ENCODE results near the gene MXRA5.

- no peak for TF ChIP-seq CTCF (conservative IDR thresholded peaks at IDR 0.05 in 1 of 2, IDR thresholded peaks at IDR 0.05 in 1 of 2; ENCODE audit: low read depth in 1 of 2, low read length in 2 of 2)
- no peak for TF ChIP-seq EZH2 (IDR thresholded peaks at IDR 0.05; ENCODE audit: low read length, missing control alignments)
These were observed 53.2 kb downstream of the MXRA5 start for GRCh38 chrX:3293251-3293650.

Measured in fibroblast of lung (primary cell).